Measurements from ENCODE around the gene NCKAP1.

The NCKAP1 gene

DNA sequence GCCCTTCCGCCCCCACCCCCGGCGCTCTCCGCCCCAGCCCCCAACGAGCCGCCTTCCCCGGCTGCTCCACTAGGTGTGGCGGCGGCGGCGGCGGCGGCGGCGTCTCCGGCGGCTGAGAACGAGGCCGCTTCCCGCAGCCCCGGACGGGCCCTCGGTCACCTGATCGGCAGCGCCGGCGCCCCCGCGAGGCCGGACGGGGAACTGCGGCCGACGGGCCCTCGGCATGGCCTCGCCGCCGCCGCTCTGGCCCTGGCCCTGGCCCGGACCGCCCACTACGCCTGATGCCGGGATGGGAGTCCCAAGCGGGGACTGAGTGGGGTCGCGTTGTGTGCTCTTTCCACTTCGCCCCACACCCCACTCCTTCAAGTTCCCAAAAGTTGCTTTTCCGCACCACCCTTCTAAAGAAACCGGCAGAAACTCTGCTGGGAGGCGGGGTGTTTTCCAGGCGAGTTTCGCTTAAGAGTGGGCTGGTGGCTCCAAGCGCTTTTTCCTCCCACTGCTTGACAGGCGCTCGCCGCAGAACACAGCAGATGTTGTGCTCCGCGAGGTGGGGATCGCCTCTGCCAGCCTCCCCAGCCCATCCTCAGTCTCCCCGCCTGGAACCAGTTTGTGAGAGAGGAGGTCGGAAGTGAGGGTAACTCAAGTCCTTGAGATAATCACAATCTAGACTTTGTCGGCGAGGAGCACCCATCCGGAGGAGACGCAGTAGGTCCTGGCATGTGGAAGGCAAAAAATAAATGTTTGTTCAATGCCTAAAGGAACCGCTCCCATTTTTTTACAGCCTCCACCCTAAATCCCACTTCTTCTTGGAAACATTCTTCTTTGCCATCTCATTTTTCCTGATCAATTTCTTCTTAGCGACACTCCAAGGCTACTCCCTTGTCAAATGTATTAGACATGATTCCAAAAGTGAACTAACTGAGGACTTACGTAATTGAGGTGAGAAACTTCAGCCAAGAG, at the start of gene NCKAP1:
TSS of gene NCKAP1 (minus strand) at position 117 of the 960 bp plus-strand sequence. CDS start 358 bp downstream, outside the sequence.
- in situ Hi-C loops (cut with MboI; ENCODE audit: low sequenced_read_pairs), result no loop called here
- H3K4me3 ChIP-seq, result peak within 1 kb of the TSS; percentile 56
- H3K9me3 ChIP-seq, result no peaks in the 10 kb centered on the region; the same call in 1 of the 2 replicates
- no peaks in the 10 kb centered on the region for H3K27me3 ChIP-seq (ENCODE audit: low read depth)
- H3K4me1 ChIP-seq, result peaks cover 16% of the 10 kb centered on the region
- H3K36me3 ChIP-seq (replicated peaks), result no peaks in the 10 kb centered on the region
- peak; percentile 71 to 94 for DNase-seq (ENCODE audit: low spot score in 2 of 2)

GRCh38 chr2:183081911-183082310, 43.7 kb upstream of the NCKAP1 start:
- DNase-seq (ENCODE audit: low spot score in 2 of 2), result no peak
- Histone ChIP-seq H3K9me3 (no peaks in the 10 kb centered on the region), H3K4me1 (peaks cover 2% of the 10 kb centered on the region), H3K27me3 (ENCODE audit: low read depth) (no peaks in the 10 kb centered on the region), H3K36me3 (replicated peaks) (no peaks in the 10 kb centered on the region), H3K4me3 (no peak overlapping the region)
- in situ Hi-C loops (cut with MboI; ENCODE audit: low sequenced_read_pairs), result no loop called here

GRCh38 chr2:183079139-183079775, 41.0 kb upstream of the NCKAP1 start:
- H3K4me1 ChIP-seq, result peaks cover 2% of the 10 kb centered on the region

GRCh38 chr2:183078464-183079138, 40.3 kb upstream of the NCKAP1 start, which contains the start of gene DUSP19:
TSS of gene DUSP19 (plus strand) at chr2:183078747. CDS start at chr2:183078934, 187 bp downstream.
- Histone ChIP-seq H3K4me3 (peak within 1 kb of the TSS; percentile 49), H3K4me1 (peaks cover 2% of the 10 kb centered on the region), H3K9me3 (no peaks in the 10 kb centered on the region), H3K27me3 (ENCODE audit: low read depth) (no peaks in the 10 kb centered on the region), H3K36me3 (replicated peaks) (no peaks in the 10 kb centered on the region)
- in situ Hi-C loops (cut with MboI; ENCODE audit: low sequenced_read_pairs), result no loop called here
- DNase-seq (ENCODE audit: low spot score in 2 of 2), result peak; percentile 80 to 93

More at GRCh38 chr2:183079139-183079775, 41.0 kb upstream of the NCKAP1 start:
- Histone ChIP-seq H3K9me3 (no peaks in the 10 kb centered on the region), H3K4me3 (peak overlapping the region; percentile 49), H3K27me3 (ENCODE audit: low read depth) (no peaks in the 10 kb centered on the region), H3K36me3 (replicated peaks) (no peaks in the 10 kb centered on the region)
- peak in 1 of 2 experiments; percentile 14 for DNase-seq (ENCODE audit: low spot score in 2 of 2)
- in situ Hi-C loops (cut with MboI; ENCODE audit: low sequenced_read_pairs), result no loop called here

DNA sequence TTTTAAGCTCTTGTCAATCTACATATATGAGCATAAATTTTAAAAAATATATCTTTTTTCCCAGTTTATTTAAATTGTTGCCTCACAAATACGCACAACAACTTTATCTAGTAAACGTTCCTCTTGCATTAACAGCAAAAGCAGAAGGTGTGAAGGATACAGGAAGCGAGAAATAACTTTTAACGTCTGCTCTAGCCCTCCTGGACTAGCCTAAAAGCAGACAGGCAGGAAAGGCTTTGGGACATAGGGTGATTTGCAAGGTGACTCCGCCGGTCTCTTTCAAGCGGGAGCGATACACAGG, 39.9 kb upstream of the NCKAP1 start:
- Histone ChIP-seq H3K4me1 (peaks cover 2% of the 10 kb centered on the region), H3K4me3 (peak overlapping the region; percentile 49), H3K36me3 (replicated peaks) (no peaks in the 10 kb centered on the region), H3K27me3 (ENCODE audit: low read depth) (no peaks in the 10 kb centered on the region), H3K9me3 (no peaks in the 10 kb centered on the region)
- in situ Hi-C loops (cut with MboI; ENCODE audit: low sequenced_read_pairs), result no loop called here
- no peak for DNase-seq (ENCODE audit: low spot score in 2 of 2)

DNA sequence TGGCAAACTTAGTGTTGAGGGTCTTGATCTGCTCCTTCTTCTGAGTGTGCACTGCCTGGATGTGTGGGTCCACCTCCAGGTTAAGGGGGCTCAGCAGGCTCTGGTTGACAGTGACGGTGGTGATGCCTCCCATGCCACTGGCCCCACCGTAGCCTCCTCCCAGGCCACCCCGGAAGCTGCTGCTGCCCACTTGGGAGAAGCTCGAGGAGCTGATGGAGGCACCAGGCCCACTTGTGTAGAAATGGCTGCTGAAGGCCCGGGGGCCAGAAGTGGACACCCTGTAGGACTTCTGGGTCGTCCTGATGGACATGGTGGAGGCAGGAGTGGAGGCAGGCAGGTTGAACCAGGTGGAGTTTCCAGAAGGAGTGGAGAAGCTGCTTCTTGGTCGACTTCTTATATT, 33.9 kb upstream of the NCKAP1 start:
- Histone ChIP-seq H3K27me3 (ENCODE audit: low read depth) (no peaks in the 10 kb centered on the region), H3K4me1 (no peaks in the 10 kb centered on the region), H3K4me3 (no peak overlapping the region), H3K9me3 (peaks cover 15% of the 10 kb centered on the region), H3K36me3 (replicated peaks) (no peaks in the 10 kb centered on the region)
- DNase-seq (ENCODE audit: low spot score in 2 of 2), result no peak
- in situ Hi-C loops (cut with MboI; ENCODE audit: low sequenced_read_pairs), result no loop called here

DNA sequence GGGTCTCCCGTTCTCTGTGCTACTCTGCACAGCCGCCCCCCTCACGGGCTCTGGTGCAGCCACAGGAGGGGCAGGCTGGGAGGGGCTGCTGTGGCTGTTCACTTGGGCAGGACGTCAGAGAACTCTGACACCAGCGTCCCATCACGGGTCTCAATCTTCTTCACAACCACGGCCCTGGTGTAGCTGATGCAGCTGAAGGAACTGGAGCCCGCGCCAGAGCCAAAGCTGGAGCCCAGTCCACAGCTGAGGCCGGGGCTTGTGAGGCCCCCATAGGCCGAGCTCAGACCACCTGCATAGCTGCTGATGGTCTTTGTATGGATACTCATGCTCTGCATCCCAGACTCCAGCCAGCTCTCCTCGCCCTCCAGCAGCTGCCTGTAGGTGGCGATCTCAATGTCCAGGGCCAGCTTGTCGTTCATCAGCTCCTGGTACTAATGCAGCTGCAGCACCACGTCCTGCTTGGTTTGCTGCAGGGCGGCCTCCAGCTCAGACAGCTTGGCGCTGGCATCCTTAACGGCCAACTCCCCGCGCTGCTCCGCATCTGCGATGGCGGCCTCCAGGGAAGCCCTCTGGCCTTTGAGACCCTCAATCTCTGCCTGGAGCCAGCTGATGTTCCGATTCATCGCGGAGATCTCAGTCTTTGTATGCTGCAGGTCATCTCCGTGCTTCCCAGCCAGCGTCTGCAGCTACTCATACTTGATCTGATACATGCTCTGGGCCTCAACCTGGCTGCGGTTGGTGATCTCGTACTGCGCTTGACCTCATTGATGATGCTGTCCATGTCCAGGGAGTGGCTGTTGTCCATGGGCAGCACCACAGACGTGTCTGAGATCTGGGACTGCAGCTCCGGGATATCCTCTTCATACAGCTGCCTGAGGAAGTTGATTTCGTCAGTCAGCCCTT, 32.9 kb upstream of the NCKAP1 start:
- peak in 1 of 2 experiments; percentile 42 for DNase-seq (ENCODE audit: low spot score in 2 of 2)
- Histone ChIP-seq H3K4me3 (no peak overlapping the region), H3K27me3 (ENCODE audit: low read depth) (no peaks in the 10 kb centered on the region), H3K4me1 (no peaks in the 10 kb centered on the region), H3K9me3 (peaks cover 15% of the 10 kb centered on the region), H3K36me3 (replicated peaks) (no peaks in the 10 kb centered on the region)
- in situ Hi-C loops (cut with MboI; ENCODE audit: low sequenced_read_pairs), result no loop called here

GRCh38 chr2:183069174-183069573, 30.9 kb upstream of the NCKAP1 start:
- in situ Hi-C loops (cut with MboI; ENCODE audit: low sequenced_read_pairs), result no loop called here
- Histone ChIP-seq H3K4me1 (no peaks in the 10 kb centered on the region), H3K27me3 (ENCODE audit: low read depth) (no peaks in the 10 kb centered on the region), H3K4me3 (no peak overlapping the region), H3K9me3 (peaks cover 15% of the 10 kb centered on the region), H3K36me3 (replicated peaks) (no peaks in the 10 kb centered on the region)
- DNase-seq (ENCODE audit: low spot score in 2 of 2), result no peak

DNA sequence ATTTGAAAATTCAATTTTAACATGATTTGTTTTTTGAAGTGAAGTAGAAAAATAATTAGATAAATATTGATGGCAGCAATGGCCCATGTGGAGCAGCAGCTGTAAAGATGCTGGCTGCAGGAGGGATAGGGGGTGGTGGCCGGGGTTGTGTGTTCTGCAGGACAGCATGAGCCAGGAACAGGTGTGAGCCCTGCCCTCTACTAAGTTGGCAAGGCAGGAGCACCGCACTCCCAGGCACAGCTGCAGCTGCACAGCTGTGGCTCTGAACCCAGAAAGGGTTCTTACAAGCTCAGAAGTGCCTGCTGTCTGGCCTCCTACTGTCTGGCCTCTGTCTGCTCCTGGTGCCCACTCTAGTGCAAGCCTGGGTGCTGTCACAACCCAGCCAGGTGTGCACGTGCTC, 30.3 kb upstream of the NCKAP1 start:
- no peak for DNase-seq (ENCODE audit: low spot score in 2 of 2)
- Histone ChIP-seq H3K36me3 (replicated peaks) (no peaks in the 10 kb centered on the region), H3K27me3 (ENCODE audit: low read depth) (no peaks in the 10 kb centered on the region), H3K4me3 (no peak overlapping the region), H3K9me3 (peaks cover 15% of the 10 kb centered on the region), H3K4me1 (no peaks in the 10 kb centered on the region)
- in situ Hi-C loops (cut with MboI; ENCODE audit: low sequenced_read_pairs), result no loop called here

DNA sequence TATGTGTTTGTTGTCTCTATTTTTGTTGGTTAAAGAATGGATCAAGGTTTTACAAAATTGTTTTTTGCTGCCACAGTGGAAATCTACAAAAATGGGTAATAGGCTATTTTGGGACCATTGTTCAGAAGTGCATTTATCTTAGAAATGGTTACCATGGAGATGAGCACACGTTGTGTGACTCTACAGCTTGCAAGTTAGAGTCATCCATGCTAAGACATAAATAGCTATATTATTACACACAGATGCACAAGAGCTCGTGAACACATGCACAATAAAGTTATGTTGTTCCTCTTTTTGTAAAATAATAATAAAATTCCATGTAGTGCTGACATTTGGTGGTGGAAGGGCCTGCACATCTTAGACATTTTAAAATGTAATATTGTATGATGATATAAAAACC, 24.8 kb upstream of the NCKAP1 start:
- no peaks in the 10 kb centered on the region for H3K9me3 ChIP-seq
- H3K27me3 ChIP-seq (ENCODE audit: low read depth), result no peaks in the 10 kb centered on the region
- in situ Hi-C loops (cut with MboI; ENCODE audit: low sequenced_read_pairs), result no loop called here
- peak in 1 of 2 experiments; percentile 63 for DNase-seq (ENCODE audit: low spot score in 2 of 2)
- no peak overlapping the region for H3K4me3 ChIP-seq
- H3K4me1 ChIP-seq, result 0 out of 2 replicates have a peak, but pooled peaks cover 3% of the 10 kb centered on the region
- no peaks in the 10 kb centered on the region for H3K36me3 ChIP-seq (replicated peaks)

GRCh38 chr2:183060571-183061231, 22.4 kb upstream of the NCKAP1 start:
- Histone ChIP-seq H3K4me3 (no peak overlapping the region), H3K4me1 (0 out of 2 replicates have a peak, but pooled peaks cover 3% of the 10 kb centered on the region), H3K9me3 (no peaks in the 10 kb centered on the region), H3K27me3 (ENCODE audit: low read depth) (no peaks in the 10 kb centered on the region), H3K36me3 (replicated peaks) (no peaks in the 10 kb centered on the region)
- in situ Hi-C loops (cut with MboI; ENCODE audit: low sequenced_read_pairs), result no loop called here
- no peak for DNase-seq (ENCODE audit: low spot score in 2 of 2)

GRCh38 chr2:183059561-183059960, 21.3 kb upstream of the NCKAP1 start:
- in situ Hi-C loops (cut with MboI; ENCODE audit: low sequenced_read_pairs), result no loop called here
- H3K4me1 ChIP-seq, result peaks cover 3% of the 10 kb centered on the region; the same call in 1 of the 2 replicates
- no peak for DNase-seq (ENCODE audit: low spot score in 2 of 2)

More at GRCh38 chr2:183059561-183059960, 21.3 kb upstream of the NCKAP1 start:
- no peaks in the 10 kb centered on the region for H3K36me3 ChIP-seq (replicated peaks)
- H3K9me3 ChIP-seq, result no peaks in the 10 kb centered on the region
- H3K4me3 ChIP-seq, result no peak overlapping the region
- no peaks in the 10 kb centered on the region for H3K27me3 ChIP-seq (ENCODE audit: low read depth)

Data from HAP-1 (cell line).